Breast epithelium (tissue), 4 donors: ENCODE data around the gene TYROBP. TPM values are rescaled to one million over a fixed set of nuclear protein-coding genes. Genes with fewer than 3 reads are reported as not detected.

Source experiments
- DNase-seq, 2 donors: peaks; one replicate each; pipeline ENCODE4 v3.0.0-alpha.2; 2019; ENCODE audit warnings: low spot score in 2 of 2
- H3K27ac ChIP-seq, 2 donors: fragments of 200-600 bp; sonication (generic) in 1 of 2; one replicate each; pipeline ENCODE4 v1.5.1; 2016 to 2019; ENCODE audit warnings: mild to moderate bottlenecking in 1 of 2
- H3K27me3 ChIP-seq, 2 donors: fragments of 200-600 bp; sonication (generic) in 1 of 2; one replicate each; pipeline versions ENCODE4 v1.5.1 to v1.6.0; 2017 to 2019; ENCODE audit warnings: control low read depth in 1 of 2, mild to moderate bottlenecking in 1 of 2
- H3K36me3 ChIP-seq: fragments of 200-600 bp; one replicate; pipeline ENCODE4 v1.5.1; 2019
- H3K4me1 ChIP-seq, 2 donors: fragments of 200-600 bp; sonication (generic); one replicate each; pipeline ENCODE4 v1.5.1; 2016 to 2019; ENCODE audit warnings: control low read depth in 1 of 2
- H3K4me3 ChIP-seq, 3 donors: fragments of 200-600 bp; sonication (generic); 1 replicate in 2 of 3; 2 replicates in 1 of 3; pipeline ENCODE4 v1.5.1; 2016 to 2019; ENCODE audit warnings: mild to moderate bottlenecking in 3 of 3, moderate library complexity in 2 of 3
- H3K9me3 ChIP-seq, 2 donors: fragments of 200-600 bp; sonication (generic) in 1 of 2; one replicate each; pipeline ENCODE4 v1.5.1; 2016 to 2019; ENCODE audit warnings: control low read depth in 1 of 2
- POLR2A ChIP-seq: fragments of 450-650 bp; IDR thresholded peaks from one replicate; pipeline ENCODE4 v1.6.1; 2016; ENCODE audit warnings: antibody characterized with exemption, mild to moderate bottlenecking, moderate library complexity
- POLR2AphosphoS5 ChIP-seq, 3 donors: sonication (generic); formaldehyde crosslinking; IDR thresholded peaks; one replicate each; pipeline ENCODE4 v1.6.1; 2017; ENCODE audit warnings: antibody characterized with exemption in 3 of 3
- intact Hi-C: fragments of 100-400 bp; cut with DNase I; formaldehyde crosslinking; loops from one replicate; pipeline ENCODE4 v1.15.1; 2023; ENCODE audit warnings: low total_unique reads
- total RNA-seq, 3 donors: library from RNA; depleted of rRNA; stranded (reverse); fragments of >200 nt; gene quantifications; one replicate each; pipeline ENCODE4 v1.1.0, GENCODE V29; 2016
- TF ChIP-seq, protein P1 (sequence below), 3 donors: fragments of 450-650 bp; IDR thresholded peaks; one replicate each; pipeline ENCODE4 v1.5.1; 2016 to 2017; ENCODE audit warnings: antibody characterized with exemption in 3 of 3, mild to moderate bottlenecking in 3 of 3, moderate library complexity in 3 of 3

Gene TYROBP
- total RNA-seq, 3 donors from 2014 or later, result 56.4 to 239 (median 112) TPM

DNA sequence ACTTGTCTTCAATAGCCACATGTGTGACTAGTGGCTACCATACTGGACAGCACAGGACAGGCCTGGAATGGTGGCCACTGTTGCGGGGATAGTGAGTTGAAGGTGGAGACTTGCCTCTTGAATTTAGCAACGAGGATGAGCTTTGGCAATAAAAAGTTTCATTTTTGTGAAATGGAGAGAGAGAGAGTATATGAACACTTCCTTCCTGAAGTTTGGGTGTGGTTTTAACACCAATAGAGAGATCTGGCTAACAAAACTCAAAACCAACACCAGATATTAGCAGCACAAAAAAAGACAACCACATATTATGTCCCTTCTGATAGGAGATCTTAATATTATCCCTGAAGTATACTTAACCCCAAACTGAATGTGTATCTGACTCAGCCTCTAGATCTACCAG lies 21.8 kb upstream of the TYROBP start:
- TF ChIP-seq POLR2A (no peak), POLR2AphosphoS5 (IDR thresholded peaks at IDR 0.05) (no peak)
- TF ChIP-seq, protein P1, sequence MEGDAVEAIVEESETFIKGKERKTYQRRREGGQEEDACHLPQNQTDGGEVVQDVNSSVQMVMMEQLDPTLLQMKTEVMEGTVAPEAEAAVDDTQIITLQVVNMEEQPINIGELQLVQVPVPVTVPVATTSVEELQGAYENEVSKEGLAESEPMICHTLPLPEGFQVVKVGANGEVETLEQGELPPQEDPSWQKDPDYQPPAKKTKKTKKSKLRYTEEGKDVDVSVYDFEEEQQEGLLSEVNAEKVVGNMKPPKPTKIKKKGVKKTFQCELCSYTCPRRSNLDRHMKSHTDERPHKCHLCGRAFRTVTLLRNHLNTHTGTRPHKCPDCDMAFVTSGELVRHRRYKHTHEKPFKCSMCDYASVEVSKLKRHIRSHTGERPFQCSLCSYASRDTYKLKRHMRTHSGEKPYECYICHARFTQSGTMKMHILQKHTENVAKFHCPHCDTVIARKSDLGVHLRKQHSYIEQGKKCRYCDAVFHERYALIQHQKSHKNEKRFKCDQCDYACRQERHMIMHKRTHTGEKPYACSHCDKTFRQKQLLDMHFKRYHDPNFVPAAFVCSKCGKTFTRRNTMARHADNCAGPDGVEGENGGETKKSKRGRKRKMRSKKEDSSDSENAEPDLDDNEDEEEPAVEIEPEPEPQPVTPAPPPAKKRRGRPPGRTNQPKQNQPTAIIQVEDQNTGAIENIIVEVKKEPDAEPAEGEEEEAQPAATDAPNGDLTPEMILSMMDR (IDR thresholded peaks at IDR 0.05), result no peak
- Histone ChIP-seq H3K36me3 (no peaks in the 10 kb centered on the region), H3K27ac (no peak overlapping the region), H3K9me3 (peaks cover 0 to 3% of the 10 kb centered on the region in 2 donors), H3K4me1 (no peaks in the 10 kb centered on the region), H3K4me3 (no peak overlapping the region), H3K27me3 (peaks cover 0 to 5% of the 10 kb centered on the region in 2 donors)
- DNase-seq, result no peak
- intact Hi-C loops, result no loop called here

DNA sequence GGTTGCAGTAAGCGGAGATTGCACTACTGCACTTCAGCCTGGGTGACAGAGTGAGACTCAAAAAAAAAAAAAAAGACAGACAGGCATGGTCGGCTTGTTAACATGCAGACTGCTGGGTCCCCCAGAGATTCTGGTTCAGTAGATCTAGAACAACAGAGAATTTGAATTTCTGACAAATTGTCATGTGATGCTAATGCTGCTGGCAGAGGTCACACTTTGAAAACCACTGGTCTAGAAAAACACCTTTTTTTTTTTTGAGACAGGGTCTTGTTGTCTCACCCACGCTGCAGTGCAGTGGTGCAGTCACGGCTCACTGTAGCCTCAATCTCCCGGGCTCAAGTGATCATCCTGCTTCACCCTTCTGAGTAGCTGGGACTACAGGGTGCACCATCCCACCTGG lies 20.4 kb upstream of the TYROBP start:
- no peak overlapping the region for H3K27ac ChIP-seq
- no peaks in the 10 kb centered on the region for H3K36me3 ChIP-seq
- no peaks in the 10 kb centered on the region for H3K4me1 ChIP-seq
- H3K9me3 ChIP-seq, result peaks cover 0 to 3% of the 10 kb centered on the region in 2 donors
- peaks cover 0 to 11% of the 10 kb centered on the region in 2 donors for H3K27me3 ChIP-seq
- intact Hi-C loops, result no loop called here
- TF ChIP-seq, protein P1 (IDR thresholded peaks at IDR 0.05), result no peak
- TF ChIP-seq POLR2A (no peak), POLR2AphosphoS5 (IDR thresholded peaks at IDR 0.05) (no peak)
- H3K4me3 ChIP-seq, result no peak overlapping the region
- no peak for DNase-seq

DNA sequence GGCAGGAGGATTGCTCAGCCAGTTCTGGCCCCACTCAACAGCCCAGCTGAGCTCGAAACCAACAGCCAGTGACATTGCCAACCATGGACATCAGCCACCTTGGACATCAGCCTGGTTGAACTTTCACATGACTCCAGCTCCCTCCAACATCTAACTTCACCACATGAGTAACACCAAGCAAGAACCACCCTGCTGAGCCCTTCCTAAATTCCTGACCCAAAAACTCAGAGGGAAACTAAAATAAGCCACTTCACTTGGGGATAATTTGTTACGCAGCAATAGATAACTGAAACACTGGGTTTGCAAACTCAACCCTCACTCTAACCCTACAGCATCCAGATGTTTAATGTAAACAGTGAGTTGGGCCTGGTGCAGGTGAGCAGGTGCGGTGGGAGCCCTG lies 17.4 kb upstream of the TYROBP start:
- no peak for TF ChIP-seq POLR2A
- no peak for TF ChIP-seq POLR2AphosphoS5 (IDR thresholded peaks at IDR 0.05)
- TF ChIP-seq, protein P1 (IDR thresholded peaks at IDR 0.05), result no peak
- H3K4me3 ChIP-seq, result no peak overlapping the region
- H3K27ac ChIP-seq, result no peak overlapping the region
- H3K27me3 ChIP-seq, result peaks cover 0 to 11% of the 10 kb centered on the region in 2 donors
- H3K4me1 ChIP-seq, result no peaks in the 10 kb centered on the region
- peaks cover 0 to 3% of the 10 kb centered on the region in 2 donors for H3K9me3 ChIP-seq
- no peaks in the 10 kb centered on the region for H3K36me3 ChIP-seq
- intact Hi-C loops, result no loop called here
- DNase-seq, result no peak

DNA sequence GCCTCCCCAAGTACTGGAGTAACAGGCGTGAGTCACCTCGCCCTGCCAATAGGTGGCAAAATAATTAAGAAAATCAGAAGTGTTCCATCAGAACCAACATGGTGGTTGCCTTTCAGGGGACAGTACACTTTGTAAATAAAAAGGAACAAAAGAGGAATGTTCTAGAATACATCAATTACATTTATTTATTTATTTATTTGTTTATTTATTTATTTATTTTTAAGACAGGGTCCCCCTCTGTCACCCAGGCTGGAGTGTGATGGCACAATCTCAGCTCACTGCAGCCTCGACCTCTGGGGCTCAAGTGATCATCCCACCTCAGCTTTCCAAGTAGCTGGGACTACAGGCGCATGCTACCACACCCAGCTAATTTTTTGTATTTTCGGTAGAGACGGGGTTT lies 12.9 kb upstream of the TYROBP start:
- intact Hi-C loops, result no loop called here

DNA sequence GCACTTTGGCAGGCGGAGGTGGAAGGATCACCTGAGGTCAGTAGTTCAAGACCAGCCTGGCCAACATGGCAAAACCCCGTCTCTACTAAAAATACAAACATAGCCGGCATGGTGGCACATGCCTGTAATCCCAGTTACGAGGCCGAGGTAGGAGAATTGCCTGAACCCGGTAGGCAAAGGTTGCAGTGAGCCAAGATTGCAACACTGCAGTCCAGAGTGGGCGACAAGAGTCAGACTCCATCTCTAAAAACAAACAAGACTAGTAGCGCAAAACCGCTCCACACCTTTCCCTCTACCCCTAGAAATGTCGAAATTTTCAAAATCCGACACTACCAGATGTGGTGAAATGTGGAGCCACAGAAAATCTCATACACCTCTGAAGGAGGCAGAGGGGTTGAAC lies 11.2 kb upstream of the TYROBP start:
- DNase-seq, result no peak
- intact Hi-C loops, result no loop called here

More for the DNA sequence above, 12.9 kb upstream of the TYROBP start:
- peaks cover 0 to 3% of the 10 kb centered on the region in 2 donors for H3K9me3 ChIP-seq
- H3K27me3 ChIP-seq, result peaks cover 0 to 6% of the 10 kb centered on the region in 2 donors
- TF ChIP-seq, protein P1 (IDR thresholded peaks at IDR 0.05), result no peak
- TF ChIP-seq POLR2AphosphoS5 (IDR thresholded peaks at IDR 0.05) (no peak), POLR2A (no peak)
- DNase-seq, result no peak
- no peak overlapping the region for H3K4me3 ChIP-seq
- H3K27ac ChIP-seq, result no peak overlapping the region
- H3K36me3 ChIP-seq, result no peaks in the 10 kb centered on the region
- no peaks in the 10 kb centered on the region for H3K4me1 ChIP-seq

More for the DNA sequence above, 11.2 kb upstream of the TYROBP start:
- H3K9me3 ChIP-seq, result no peaks in the 10 kb centered on the region
- peaks cover 0 to 6% of the 10 kb centered on the region in 2 donors for H3K27me3 ChIP-seq
- no peaks in the 10 kb centered on the region for H3K4me1 ChIP-seq
- H3K27ac ChIP-seq, result no peak overlapping the region
- TF ChIP-seq POLR2AphosphoS5 (IDR thresholded peaks at IDR 0.05), result no peak
- no peak for TF ChIP-seq POLR2A
- TF ChIP-seq, protein P1 (IDR thresholded peaks at IDR 0.05), result no peak
- no peak overlapping the region for H3K4me3 ChIP-seq
- H3K36me3 ChIP-seq, result no peaks in the 10 kb centered on the region
